Mucosa of stomach (tissue), 1 donor: Measurements from ENCODE around the gene ETNPPL.
A peak's percentile ranks its signal among the peaks of the same experiment; 100 is the strongest.

Source experiments
- H3K27me3 ChIP-seq: one replicate; pipeline ENCODE4 v1.7.0; 2013; ENCODE audit warnings: mild to moderate bottlenecking, low read length; ENCODE audit not compliant: control insufficient read depth, insufficient read depth
- H3K36me3 ChIP-seq: one replicate; pipeline ENCODE4 v1.7.0; 2013; ENCODE audit warnings: low read length; ENCODE audit not compliant: control insufficient read depth, insufficient read depth
- H3K4me1 ChIP-seq: one replicate; pipeline ENCODE4 v1.7.0; 2013; ENCODE audit warnings: mild to moderate bottlenecking, low read length; ENCODE audit not compliant: control insufficient read depth, insufficient read depth
- H3K4me3 ChIP-seq: one replicate; pipeline ENCODE4 v1.7.0; 2013; ENCODE audit warnings: low read length
- H3K9ac ChIP-seq: one replicate; pipeline ENCODE4 v1.7.0; 2013; ENCODE audit warnings: mild to moderate bottlenecking, low read length, moderate library complexity
- H3K9me3 ChIP-seq: one replicate; pipeline ENCODE4 v1.7.0; 2013; ENCODE audit warnings: mild to moderate bottlenecking, low read length, moderate library complexity; ENCODE audit not compliant: control insufficient read depth
- donor health status: Pancreatic carcinoma.

ETNPPL gene

GRCh38 chr4:108786351-108786750 lies 23.5 kb upstream of the ETNPPL start:
- no peaks in the 10 kb centered on the region for H3K4me1 ChIP-seq
- H3K27me3 ChIP-seq, result no peaks in the 10 kb centered on the region
- H3K4me3 ChIP-seq, result no peak overlapping the region
- no peaks in the 10 kb centered on the region for H3K9me3 ChIP-seq
- no peaks in the 10 kb centered on the region for H3K36me3 ChIP-seq
- H3K9ac ChIP-seq, result no peak overlapping the region

- Histone ChIP-seq H3K36me3 (no peaks in the 10 kb centered on the region), H3K4me3 (no peak overlapping the region)
Measured at GRCh38 chr4:108783665-108784463, 21.0 kb upstream of the ETNPPL start.

GRCh38 chr4:108779958-108780357 lies 17.1 kb upstream of the ETNPPL start:
- Histone ChIP-seq H3K27me3 (no peaks in the 10 kb centered on the region), H3K4me3 (no peak overlapping the region), H3K9ac (no peak overlapping the region), H3K9me3 (no peaks in the 10 kb centered on the region), H3K36me3 (no peaks in the 10 kb centered on the region), H3K4me1 (no peaks in the 10 kb centered on the region)

More at GRCh38 chr4:108783665-108784463, 21.0 kb upstream of the ETNPPL start:
- no peak overlapping the region for H3K9ac ChIP-seq
- no peaks in the 10 kb centered on the region for H3K4me1 ChIP-seq
- no peaks in the 10 kb centered on the region for H3K9me3 ChIP-seq
- no peaks in the 10 kb centered on the region for H3K27me3 ChIP-seq

- Histone ChIP-seq H3K4me1 (no peaks in the 10 kb centered on the region), H3K9me3 (no peaks in the 10 kb centered on the region), H3K36me3 (no peaks in the 10 kb centered on the region), H3K4me3 (no peak overlapping the region), H3K9ac (no peak overlapping the region), H3K27me3 (no peaks in the 10 kb centered on the region)
Measured at GRCh38 chr4:108777388-108777787, 14.5 kb upstream of the ETNPPL start.

GRCh38 chr4:108775921-108776320 lies 13.1 kb upstream of the ETNPPL start:
- H3K9me3 ChIP-seq, result no peaks in the 10 kb centered on the region
- H3K27me3 ChIP-seq, result no peaks in the 10 kb centered on the region
- no peak overlapping the region for H3K9ac ChIP-seq
- no peaks in the 10 kb centered on the region for H3K36me3 ChIP-seq
- no peak overlapping the region for H3K4me3 ChIP-seq
- no peaks in the 10 kb centered on the region for H3K4me1 ChIP-seq

- H3K9me3 ChIP-seq, result no peaks in the 10 kb centered on the region
- no peaks in the 10 kb centered on the region for H3K27me3 ChIP-seq
- no peak overlapping the region for H3K4me3 ChIP-seq
- no peaks in the 10 kb centered on the region for H3K4me1 ChIP-seq
- no peaks in the 10 kb centered on the region for H3K36me3 ChIP-seq
- H3K9ac ChIP-seq, result no peak overlapping the region
Measured at GRCh38 chr4:108774809-108775530, 12.1 kb upstream of the ETNPPL start.

- H3K9me3 ChIP-seq, result no peaks in the 10 kb centered on the region
- H3K4me3 ChIP-seq, result no peak overlapping the region
Measured at GRCh38 chr4:108772402-108772801, 9.5 kb upstream of the ETNPPL start.

GRCh38 chr4:108766058-108766457 lies 3.2 kb upstream of the ETNPPL start:
- no peak overlapping the region for H3K9ac ChIP-seq
- H3K4me3 ChIP-seq, result no peak overlapping the region
- no peaks in the 10 kb centered on the region for H3K36me3 ChIP-seq
- H3K4me1 ChIP-seq, result no peaks in the 10 kb centered on the region
- H3K9me3 ChIP-seq, result no peaks in the 10 kb centered on the region
- peaks cover 23% of the 10 kb centered on the region for H3K27me3 ChIP-seq

More at GRCh38 chr4:108772402-108772801, 9.5 kb upstream of the ETNPPL start:
- H3K9ac ChIP-seq, result no peak overlapping the region
- H3K27me3 ChIP-seq, result no peaks in the 10 kb centered on the region
- no peaks in the 10 kb centered on the region for H3K36me3 ChIP-seq
- no peaks in the 10 kb centered on the region for H3K4me1 ChIP-seq

GRCh38 chr4:108763986-108764385 lies 1.1 kb upstream of the ETNPPL start:
- Histone ChIP-seq H3K9ac (no peak overlapping the region), H3K36me3 (no peaks in the 10 kb centered on the region), H3K4me1 (no peaks in the 10 kb centered on the region), H3K9me3 (no peaks in the 10 kb centered on the region), H3K27me3 (peaks cover 27% of the 10 kb centered on the region), H3K4me3 (no peak overlapping the region)

- Histone ChIP-seq H3K9me3 (no peaks in the 10 kb centered on the region), H3K36me3 (no peaks in the 10 kb centered on the region), H3K27me3 (peaks cover 27% of the 10 kb centered on the region), H3K4me1 (no peaks in the 10 kb centered on the region), H3K9ac (no peak overlapping the region), H3K4me3 (peak overlapping the region; percentile 9)
Measured at GRCh38 chr4:108763226-108763593, 357 bp upstream of the ETNPPL start.

- no peaks in the 10 kb centered on the region for H3K4me1 ChIP-seq
- no peak overlapping the region for H3K4me3 ChIP-seq
- no peaks in the 10 kb centered on the region for H3K9me3 ChIP-seq
- H3K9ac ChIP-seq, result no peak overlapping the region
- H3K36me3 ChIP-seq, result no peaks in the 10 kb centered on the region
- H3K27me3 ChIP-seq, result peaks cover 27% of the 10 kb centered on the region
Measured at GRCh38 chr4:108758498-108758897, 4.4 kb downstream of the ETNPPL start.

GRCh38 chr4:108754327-108754726 lies 8.5 kb downstream of the ETNPPL start:
- Histone ChIP-seq H3K27me3 (no peaks in the 10 kb centered on the region), H3K36me3 (no peaks in the 10 kb centered on the region), H3K9ac (no peak overlapping the region), H3K9me3 (no peaks in the 10 kb centered on the region), H3K4me1 (no peaks in the 10 kb centered on the region), H3K4me3 (no peak overlapping the region)
